A549 (cell line): ENCODE measurements around the gene SPPL2B.

ENCODE experiments used
- BCL3 ChIP-seq: fragments of >200 bp; sonication (Bioruptor Twin); formaldehyde crosslinking; IDR thresholded peaks from 3 replicates; pipeline ENCODE4 v1.6.1; 2016
- EHMT2 ChIP-seq: fragments of 200-600 bp; sonication (generic); IDR thresholded peaks from 2 replicates; pipeline ENCODE4 v1.6.1; 2016; ENCODE audit warnings: antibody characterized with exemption, low read depth, mild to moderate bottlenecking, moderate library complexity
- MAFK ChIP-seq: fragments of 450-650 bp; IDR thresholded peaks from 2 replicates; pipeline ENCODE4 v1.6.1; 2014; ENCODE audit not compliant: partially characterized antibody
- RAD21 ChIP-seq, 2 experiments: fragments of >200 bp in 1 of 2; sonication (Bioruptor Twin) in 1 of 2; formaldehyde crosslinking in 1 of 2; IDR thresholded peaks in 1 of 2; conservative IDR thresholded peaks in 1 of 2; 2 replicates in 1 of 2; 3 replicates in 1 of 2; pipeline ENCODE4 v1.6.1; 2012 to 2018; ENCODE audit warnings: inconsistent platforms in 1 of 2
- RCOR1 ChIP-seq: fragments of 150-350 bp; IDR thresholded peaks from 2 replicates; pipeline ENCODE4 v1.6.1; 2014; ENCODE audit warnings: antibody characterized with exemption, low read length, low read depth
- SREBF2 ChIP-seq: fragments of 450-650 bp; IDR thresholded peaks from 2 replicates; pipeline ENCODE4 v1.6.1; 2014; ENCODE audit warnings: mild to moderate bottlenecking, moderate library complexity
- TP53 ChIP-seq: fragments of 250-450 bp; sonication (Bioruptor Pico); IDR thresholded peaks from 2 replicates; pipeline ENCODE4 v1.5.0; 2021; ENCODE audit warnings: mild to moderate bottlenecking, moderate library complexity
- ZC3H11A ChIP-seq: fragments of 450-650 bp; IDR thresholded peaks from 2 replicates; pipeline ENCODE4 v1.6.1; 2014; ENCODE audit warnings: antibody characterized with exemption, mild to moderate bottlenecking
- TF ChIP-seq, protein P1 (sequence below): fragments of >200 bp; sonication (Bioruptor Twin); formaldehyde crosslinking; IDR thresholded peaks from 3 replicates; pipeline ENCODE4 v1.5.1; 2016

- TF ChIP-seq RAD21 (conservative IDR thresholded peaks at IDR 0.05 in 1 of 2, IDR thresholded peaks at IDR 0.05 in 1 of 2) = no peak
- no peak for TF ChIP-seq MAFK
- TF ChIP-seq BCL3 = no peak
- no peak for TF ChIP-seq ZC3H11A
- no peak for TF ChIP-seq TP53 (CRISPR knock-in tag)
- TF ChIP-seq, protein P1, sequence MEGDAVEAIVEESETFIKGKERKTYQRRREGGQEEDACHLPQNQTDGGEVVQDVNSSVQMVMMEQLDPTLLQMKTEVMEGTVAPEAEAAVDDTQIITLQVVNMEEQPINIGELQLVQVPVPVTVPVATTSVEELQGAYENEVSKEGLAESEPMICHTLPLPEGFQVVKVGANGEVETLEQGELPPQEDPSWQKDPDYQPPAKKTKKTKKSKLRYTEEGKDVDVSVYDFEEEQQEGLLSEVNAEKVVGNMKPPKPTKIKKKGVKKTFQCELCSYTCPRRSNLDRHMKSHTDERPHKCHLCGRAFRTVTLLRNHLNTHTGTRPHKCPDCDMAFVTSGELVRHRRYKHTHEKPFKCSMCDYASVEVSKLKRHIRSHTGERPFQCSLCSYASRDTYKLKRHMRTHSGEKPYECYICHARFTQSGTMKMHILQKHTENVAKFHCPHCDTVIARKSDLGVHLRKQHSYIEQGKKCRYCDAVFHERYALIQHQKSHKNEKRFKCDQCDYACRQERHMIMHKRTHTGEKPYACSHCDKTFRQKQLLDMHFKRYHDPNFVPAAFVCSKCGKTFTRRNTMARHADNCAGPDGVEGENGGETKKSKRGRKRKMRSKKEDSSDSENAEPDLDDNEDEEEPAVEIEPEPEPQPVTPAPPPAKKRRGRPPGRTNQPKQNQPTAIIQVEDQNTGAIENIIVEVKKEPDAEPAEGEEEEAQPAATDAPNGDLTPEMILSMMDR = no peak
- TF ChIP-seq EHMT2 = no peak
- TF ChIP-seq SREBF2 = no peak
- TF ChIP-seq RCOR1 = no peak
Measured at GRCh38 chr19:2280633-2281264, 47.7 kb upstream of the SPPL2B start.
